AML-193 (cell line): ENCODE data around the gene CDK6.

Experiments
- DNase-seq, 2 experiments: peaks; one replicate each; lab custom pipeline; 2025; lab: John Stamatoyannopoulos, UW

Gene CDK6

GRCh38 chr7:92845736-92846135 is 9.4 kb upstream of the CDK6 start:
- no peak for DNase-seq

GRCh38 chr7:92843781-92844180 is 7.4 kb upstream of the CDK6 start:
- no peak for DNase-seq

- DNase-seq: no peak
Observed at GRCh38 chr7:92843034-92843760, 6.8 kb upstream of the CDK6 start.

- no peak for DNase-seq
Observed at GRCh38 chr7:92841192-92841591, 4.8 kb upstream of the CDK6 start.

DNA sequence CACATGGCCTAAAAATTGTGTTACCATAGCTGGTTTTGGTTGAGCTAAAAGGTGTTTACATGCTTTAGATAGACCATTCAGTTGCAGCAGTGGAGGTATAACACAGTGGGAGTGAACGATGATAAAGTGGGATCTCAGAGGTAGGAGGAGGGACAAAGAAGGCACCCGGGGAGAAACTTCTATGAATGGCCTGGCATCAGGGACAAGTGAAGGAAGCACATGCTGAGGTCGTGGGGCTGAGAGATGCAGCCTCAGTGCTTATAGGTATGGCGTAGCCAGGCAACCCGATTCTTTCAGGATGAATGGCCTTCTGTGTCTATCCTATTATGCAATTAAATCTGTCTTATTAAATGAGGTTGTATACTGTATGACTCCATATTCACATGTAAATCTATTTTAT is 3.9 kb upstream of the CDK6 start:
- DNase-seq: no peak

GRCh38 chr7:92839901-92840300 is 3.5 kb upstream of the CDK6 start:
- no peak for DNase-seq

DNA sequence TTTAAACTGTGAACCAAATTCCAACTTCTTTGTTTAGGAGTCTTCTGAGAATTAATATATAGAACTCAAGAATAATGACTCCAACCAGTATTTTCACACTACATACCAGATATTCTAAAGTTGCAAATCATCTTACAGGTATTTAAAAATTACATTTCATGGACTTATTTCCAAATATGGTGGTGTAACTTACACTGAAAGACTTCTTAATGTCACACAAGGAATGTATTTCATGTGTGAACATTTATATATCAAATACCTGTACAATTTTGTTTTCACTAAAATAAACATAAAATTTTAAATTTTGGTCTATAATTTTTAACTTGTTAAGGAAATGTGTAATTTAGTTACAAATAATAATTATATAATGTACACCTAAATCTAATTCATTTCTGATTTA is 2.6 kb upstream of the CDK6 start:
- DNase-seq: no peak

- DNase-seq: no peak
Observed at GRCh38 chr7:92837000-92837749, 802 bp upstream of the CDK6 start.

GRCh38 chr7:92835851-92836488 is 403 bp downstream of the CDK6 start:
- no peak for DNase-seq

- peak; percentile 41 to 48 for DNase-seq
Observed at GRCh38 chr7:92835261-92835850, 1.0 kb downstream of the CDK6 start.

DNA sequence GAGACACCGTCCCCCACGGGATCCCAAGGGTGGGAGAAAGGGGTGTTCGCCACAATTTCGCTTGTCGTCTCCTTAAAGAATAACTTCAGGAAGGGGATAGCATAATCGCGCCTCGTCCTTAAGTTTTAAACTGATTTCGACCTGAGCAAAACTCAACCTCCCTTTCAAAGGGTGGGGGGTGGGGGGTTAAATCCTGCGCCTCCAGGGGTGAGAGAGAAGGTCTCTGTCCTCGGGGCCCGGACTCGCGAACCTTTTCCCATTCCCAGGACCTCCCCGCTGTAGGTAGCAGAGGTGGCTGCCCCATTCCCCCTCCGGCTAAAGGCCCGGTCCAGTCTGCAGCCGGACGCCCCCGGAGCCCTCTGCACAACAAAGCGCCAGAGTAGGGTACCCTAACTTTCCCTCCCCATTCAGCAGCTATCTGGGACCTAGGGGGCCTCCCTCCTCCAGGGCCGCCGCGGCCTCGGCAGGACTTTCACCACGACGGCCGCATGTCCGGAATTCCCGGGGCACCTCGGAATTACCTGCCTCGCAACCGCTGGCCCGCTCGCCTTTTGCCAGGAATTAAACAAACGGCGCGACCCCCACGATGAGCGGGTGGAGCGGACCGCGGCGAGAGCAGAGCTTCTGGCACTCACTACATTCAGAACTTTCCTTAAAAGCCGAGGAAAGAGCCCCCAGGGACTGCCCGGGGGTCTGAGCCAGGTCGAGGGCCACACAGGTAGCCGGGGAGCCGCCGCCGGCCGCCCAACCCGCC is 1.7 kb downstream of the CDK6 start:
- DNase-seq: no peak

DNA sequence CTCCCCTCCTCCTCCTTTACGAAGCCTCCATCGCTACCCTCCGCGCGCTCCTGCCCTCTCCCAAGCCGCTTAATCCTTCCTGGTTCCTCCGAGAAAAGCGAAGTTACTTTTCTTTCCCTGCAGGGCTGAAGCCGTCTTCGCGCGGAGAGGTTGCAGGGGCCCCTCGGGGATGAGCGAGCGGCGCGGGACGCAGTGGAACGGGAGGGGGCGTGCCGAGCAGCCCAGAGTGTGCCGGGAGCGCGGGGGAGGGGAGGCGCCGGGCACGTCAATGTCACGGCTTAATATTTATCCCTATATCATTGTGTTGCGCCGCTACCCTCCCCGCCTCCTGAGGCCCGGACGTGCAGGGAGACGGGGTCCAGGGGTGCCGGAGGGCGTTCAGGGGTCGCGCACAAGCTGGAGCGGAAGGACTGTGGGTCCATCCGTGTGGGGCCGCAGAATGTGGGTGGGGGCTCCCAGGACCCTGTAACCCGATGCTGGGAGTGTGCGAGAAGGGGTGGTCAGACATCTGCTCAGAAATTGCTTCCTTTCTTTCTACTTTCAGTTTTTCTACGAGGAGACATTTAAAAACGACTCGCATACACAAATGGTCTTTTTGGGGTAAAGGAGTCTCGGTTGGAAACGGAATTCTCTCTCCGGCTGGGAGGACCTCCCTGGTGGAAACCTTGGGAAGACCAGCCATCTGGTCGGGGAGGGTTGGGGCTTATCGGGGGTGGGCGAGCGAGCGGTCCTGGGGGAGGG is 2.4 kb downstream of the CDK6 start:
- peak; percentile 41 to 47 for DNase-seq

GRCh38 chr7:92833024-92833765 is 3.2 kb downstream of the CDK6 start:
- DNase-seq: peak; percentile 47

DNA sequence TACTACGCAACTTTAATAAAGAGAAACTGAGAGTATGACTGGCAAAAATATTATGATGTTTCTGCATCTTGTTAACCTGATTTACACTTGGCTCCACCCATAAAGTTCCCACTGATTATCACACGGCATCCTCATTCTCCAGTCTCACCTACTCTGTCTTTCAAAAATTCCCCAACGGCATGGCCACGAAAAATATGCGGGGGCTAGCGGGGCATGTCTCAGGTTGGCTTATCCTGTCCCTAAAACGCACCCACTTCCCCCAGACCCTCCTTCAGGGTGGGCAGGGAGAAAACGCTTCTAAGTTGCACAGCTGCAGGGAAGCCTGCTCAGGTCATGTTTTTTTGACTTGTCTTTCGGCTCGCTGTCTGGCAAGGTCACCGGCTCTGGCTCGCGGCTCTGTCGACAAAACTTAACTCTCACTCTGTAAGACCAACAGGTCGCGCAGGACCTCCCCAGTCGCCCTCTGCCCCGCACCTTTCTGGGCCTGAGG is 3.8 kb downstream of the CDK6 start:
- no peak for DNase-seq

DNA sequence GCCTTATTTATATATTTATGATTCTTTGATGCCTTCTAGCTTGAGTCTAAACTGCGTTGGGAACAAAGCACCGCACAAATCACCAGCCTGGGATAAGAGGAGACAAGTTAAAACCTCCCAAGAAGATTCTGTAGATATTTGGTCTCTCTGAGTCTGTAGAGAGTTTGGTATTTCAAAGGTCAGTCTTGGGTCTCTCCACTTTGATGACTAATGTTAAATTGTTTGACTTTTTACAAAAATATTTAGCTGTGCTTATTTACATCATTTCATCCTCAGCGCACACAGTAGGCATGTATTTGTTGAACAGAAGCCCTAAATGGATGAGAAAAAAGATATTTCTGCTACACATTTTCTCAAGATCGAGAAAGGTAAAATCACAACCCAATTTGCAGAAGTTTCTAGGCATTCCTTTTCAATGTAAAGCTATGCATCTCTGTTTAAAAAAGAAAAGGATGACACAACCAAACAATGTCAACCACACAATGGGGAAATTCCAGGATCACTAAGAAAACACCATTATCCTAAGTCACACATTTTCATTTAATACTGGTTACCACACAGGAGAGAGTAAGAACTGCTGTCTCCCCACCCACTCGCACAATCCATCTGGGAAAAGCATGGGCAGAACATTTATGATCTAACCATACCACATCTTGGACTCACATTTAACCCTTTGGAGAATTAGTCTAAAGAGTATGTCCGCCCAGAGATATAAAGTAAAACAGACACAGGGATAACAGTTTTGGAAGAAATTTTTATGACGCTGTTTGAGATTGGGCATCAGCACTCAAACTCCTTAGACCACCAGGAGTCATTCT is 4.4 kb downstream of the CDK6 start:
- DNase-seq: no peak

- DNase-seq: peak; percentile 14 to 27
Observed at GRCh38 chr7:92830532-92831110, 5.8 kb downstream of the CDK6 start.

DNA sequence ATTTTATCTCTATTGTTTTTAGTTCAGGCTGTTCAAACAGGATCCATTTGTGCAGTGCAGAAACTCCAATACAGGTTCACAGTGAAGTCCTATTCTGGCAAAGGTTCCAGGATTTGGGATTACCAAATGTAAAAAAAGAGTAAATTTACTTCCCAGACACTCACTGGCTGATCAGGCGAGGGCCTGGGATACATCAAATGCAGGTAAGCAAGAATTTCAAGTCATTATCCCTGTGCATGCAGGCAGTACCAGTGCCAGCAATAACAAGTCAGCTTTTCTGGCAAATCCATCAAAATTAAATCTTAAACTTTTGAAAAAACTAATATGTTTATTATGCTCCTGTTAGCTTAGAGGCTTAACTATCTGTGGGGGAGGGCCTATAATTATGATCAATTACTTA is 6.3 kb downstream of the CDK6 start:
- DNase-seq: no peak

GRCh38 chr7:92827464-92828120 is 8.8 kb downstream of the CDK6 start:
- no peak for DNase-seq
